ENCODE measurements around the gene ABCC2. TPM values are rescaled to one million over a fixed set of nuclear protein-coding genes. Genes with fewer than 3 reads are reported as not detected.
"Not testable (repeated sequence)": the region's sequence is repeated elsewhere in the genome, so short reads cannot be mapped to it uniquely, and the experiment has no call there.

The ABCC2 gene
- total and polyA plus RNA-seq, 2 of the 4 experiments (the other 2 are of a cell fraction): 0.21 to 0.36 TPM

GRCh38 chr10:99867250-99867649 lies 84.8 kb downstream of the ABCC2 start:
- dilution Hi-C loops (cut with HindIII; ENCODE audit: low sequenced_read_pairs, unreplicated experiment); CTCF ChIA-PET; ATAC-seq (ENCODE audit: low read depth): not testable (repeated sequence)

More at GRCh38 chr10:99867250-99867649, 84.8 kb downstream of the ABCC2 start:
- H3K36me3 ChIP-seq (ENCODE audit: control insufficient read depth, insufficient read depth, low read length); H4K20me1 ChIP-seq (ENCODE audit: insufficient read depth, low read length); H2BK5ac ChIP-seq (ENCODE audit: low read depth, low read length, poor library complexity, severe bottlenecking); H2AK9ac ChIP-seq (replicated peaks; ENCODE audit: low read depth, low read length, poor library complexity); H3K18ac ChIP-seq (ENCODE audit: low read depth, low read length); H2BK20ac ChIP-seq (ENCODE audit: low read depth, low read length); H3K56ac ChIP-seq (ENCODE audit: extremely low read depth, insufficient read depth, low read length); H2BK120ac ChIP-seq (ENCODE audit: low read depth, low read length); H3K27ac ChIP-seq (ENCODE audit: insufficient read depth, low read length); intact Hi-C loops (cut with micrococcal nuclease); H3K14ac ChIP-seq (replicated peaks; ENCODE audit: low read depth, low read length); H2BK15ac ChIP-seq (ENCODE audit: low read depth, low read length); H4K91ac ChIP-seq (ENCODE audit: insufficient read depth, low read depth, low read length); H3K9me3 ChIP-seq (ENCODE audit: control insufficient read depth, insufficient read depth, low read length); H2AFZ ChIP-seq (replicated peaks; ENCODE audit: low read length, poor library complexity); H2AK5ac ChIP-seq (ENCODE audit: low read depth, low read length); H3K4me2 ChIP-seq (ENCODE audit: low read depth, low read length); H3K9me1 ChIP-seq (ENCODE audit: insufficient read depth, low read length); BruUV-seq (replicated peaks); H3K23ac ChIP-seq (ENCODE audit: low read depth, low read length); in situ Hi-C loops (cut with MboI; ENCODE audit: low sequenced_read_pairs); H3K79me1 ChIP-seq (ENCODE audit: low read depth in 1 of 2, low read length in 2 of 2); H3K27me3 ChIP-seq (ENCODE audit: control insufficient read depth, insufficient read depth, low read length); H3K4me3 ChIP-seq (ENCODE audit: insufficient read depth, low read depth, low read length); H4K5ac ChIP-seq (ENCODE audit: low read depth, low read length); H3K4me1 ChIP-seq (ENCODE audit: control insufficient read depth, insufficient read depth, low read length); POLR2A ChIA-PET (ENCODE audit: unreplicated experiment); DNase-seq; H3K9ac ChIP-seq (ENCODE audit: low read depth, low read length); H4K8ac ChIP-seq (ENCODE audit: low read depth in 2 of 2, low read length in 2 of 2); H3K4ac ChIP-seq (ENCODE audit: low read depth, low read length): not testable (repeated sequence)
- no CpG with 5 or more reads among the region's 3 CpGs for WGBS, 2 experiments (ENCODE audit: extremely low coverage in 2 of 2, insufficient read length in 1 of 2)

Measured in IMR-90 (cell line).